Glomerular endothelial cell (primary cell): ENCODE measurements around the gene DIP2C. TPM values are rescaled to one million over a fixed set of nuclear protein-coding genes. Genes with fewer than 3 reads are reported as not detected.
"Not testable (repeated sequence)": the region's sequence is repeated elsewhere in the genome, so short reads cannot be mapped to it uniquely, and the experiment has no call there.

Experiments used
- DNase-seq: peaks from one replicate; pipeline ENCODE4 v3.0.0-alpha.2; 2011; ENCODE audit warnings: low read depth, low spot score; ENCODE audit errors: extremely low read depth
- total RNA-seq: library from RNA; depleted of rRNA; stranded (reverse); fragments of >200 nt; gene quantifications from 2 replicates; pipeline ENCODE4 v1.2.3, GENCODE V29; 2015

DIP2C gene
- total RNA-seq, 1 donor from 2014 or later: 16.5 TPM

DNA sequence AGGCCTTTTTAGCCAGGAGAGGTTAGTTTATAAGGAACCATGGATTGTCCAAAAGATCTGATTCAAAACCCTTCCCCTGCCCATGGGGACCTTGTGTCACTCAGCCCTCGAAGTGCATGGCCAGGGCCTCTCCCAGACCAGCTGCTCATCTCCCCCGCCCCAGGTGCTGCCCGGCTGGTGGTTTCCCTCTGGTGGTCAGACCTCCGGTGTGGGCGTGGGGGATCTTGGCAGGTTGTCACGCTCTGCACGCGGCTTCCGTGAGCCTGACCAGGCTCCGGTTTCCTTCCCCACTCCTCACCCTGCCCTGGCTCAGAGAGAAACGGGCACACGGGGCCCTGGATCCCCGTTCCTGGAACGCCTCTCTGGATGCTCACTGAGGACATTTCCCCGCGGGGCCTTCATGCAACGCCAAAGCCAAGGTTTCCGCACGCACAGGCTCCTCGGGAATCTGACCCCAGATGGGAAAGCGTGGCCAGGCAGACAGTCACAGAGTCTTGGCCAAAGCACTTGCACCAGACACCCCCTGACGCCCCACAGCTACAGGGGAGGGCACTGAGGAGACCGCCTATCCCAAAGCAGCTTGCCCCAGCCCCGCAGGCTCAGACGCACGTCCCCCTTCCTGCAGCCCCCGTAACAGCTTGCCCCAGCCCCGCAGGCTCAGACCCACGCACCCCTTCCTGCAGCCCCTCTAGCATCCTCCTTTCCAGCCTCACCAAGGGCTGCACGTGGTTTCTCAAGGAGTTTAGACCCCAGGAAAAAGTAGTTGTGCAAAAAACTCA is 7.8 kb upstream of the DIP2C start:
- no peak for DNase-seq

DNA sequence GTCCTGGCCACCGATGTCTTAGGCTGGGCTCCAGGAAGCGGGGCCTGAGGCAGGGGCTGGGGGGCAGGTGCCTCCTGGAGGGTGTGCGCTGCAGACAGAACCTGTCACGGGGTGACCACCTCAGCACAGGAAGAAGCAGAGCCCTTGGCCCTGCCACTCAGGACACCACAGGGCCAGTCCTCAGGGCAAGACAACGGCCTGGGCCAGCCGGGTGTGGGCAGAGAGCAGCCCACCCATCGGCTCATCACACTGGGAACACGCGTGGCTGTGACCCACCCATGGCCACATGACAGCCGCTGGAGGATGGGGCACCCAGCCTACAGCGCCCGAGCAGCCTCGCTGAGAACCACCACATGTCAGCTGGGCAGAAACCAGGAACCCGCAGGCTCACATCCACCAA is 5.9 kb upstream of the DIP2C start:
- DNase-seq: no peak

DNA sequence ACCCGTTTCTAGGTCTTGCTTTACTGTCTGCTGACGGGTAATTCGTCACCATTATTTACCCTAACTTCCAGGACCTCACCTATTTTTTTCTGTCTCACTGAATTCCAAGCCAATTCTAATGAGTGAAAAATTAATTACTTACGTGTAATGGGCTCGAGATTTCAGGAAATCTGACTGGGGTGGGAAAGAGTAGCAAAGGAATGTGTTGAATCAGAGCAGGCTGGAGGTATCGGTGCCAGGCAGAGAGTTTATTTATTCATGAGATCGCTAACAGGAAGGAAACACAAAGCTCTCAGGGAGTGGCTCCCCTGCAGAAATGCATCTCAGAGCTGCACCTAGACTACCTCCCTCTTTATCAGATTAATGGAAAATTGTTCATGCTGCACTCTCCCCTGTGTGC is 4.0 kb upstream of the DIP2C start:
- no peak for DNase-seq

DNA sequence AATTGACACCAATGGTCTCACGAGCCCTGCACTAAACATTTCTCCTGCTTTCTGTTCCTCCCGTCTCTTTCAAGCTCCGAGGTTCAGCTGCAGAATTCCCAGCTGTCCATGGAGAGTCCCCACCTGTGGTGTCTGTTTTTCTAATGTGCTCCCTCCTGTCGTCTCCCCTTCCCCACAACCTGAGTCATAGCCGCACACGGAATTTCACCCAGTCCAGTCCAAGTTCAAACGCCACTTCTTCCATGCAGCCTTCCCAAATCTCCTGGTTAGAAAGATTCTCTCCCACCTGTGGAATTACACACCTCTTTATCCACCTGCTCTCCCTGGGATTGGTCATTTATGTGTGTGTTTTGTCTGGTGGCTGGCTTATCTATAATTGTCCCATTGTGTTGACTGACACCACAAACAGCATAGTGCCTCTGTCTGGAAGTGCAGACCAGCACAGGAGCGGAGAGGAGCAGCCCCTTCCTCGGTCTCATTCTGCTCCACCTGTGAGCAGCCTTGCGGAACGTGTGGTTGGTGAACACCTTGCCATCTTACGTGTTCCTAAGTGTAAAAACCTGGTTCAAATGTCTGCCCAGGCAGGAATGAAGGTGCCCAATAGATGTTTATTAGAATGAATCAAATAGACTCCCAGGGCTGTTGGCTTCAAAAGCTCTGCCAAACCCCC is 3.3 kb upstream of the DIP2C start:
- DNase-seq: no peak

DNA sequence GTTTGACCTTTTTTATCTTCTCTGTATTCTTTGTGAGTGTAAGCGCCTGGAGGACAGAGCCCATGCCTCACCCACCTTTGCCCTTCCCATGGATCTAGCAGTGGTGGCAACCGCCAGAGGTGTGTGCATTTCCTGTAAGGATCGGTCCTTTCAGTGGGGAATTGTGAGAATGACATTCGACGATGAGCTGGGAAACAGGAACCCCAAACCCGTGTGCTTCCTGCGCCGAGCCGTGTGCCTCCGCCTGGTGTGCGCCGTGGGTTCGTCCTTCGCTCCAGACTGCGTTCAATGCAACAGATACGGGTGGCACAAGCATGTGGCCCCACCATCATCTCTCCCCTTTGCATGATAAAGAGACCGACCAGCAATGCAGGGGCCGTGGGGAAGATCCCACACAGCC is 1.7 kb upstream of the DIP2C start:
- DNase-seq: no peak

DNA sequence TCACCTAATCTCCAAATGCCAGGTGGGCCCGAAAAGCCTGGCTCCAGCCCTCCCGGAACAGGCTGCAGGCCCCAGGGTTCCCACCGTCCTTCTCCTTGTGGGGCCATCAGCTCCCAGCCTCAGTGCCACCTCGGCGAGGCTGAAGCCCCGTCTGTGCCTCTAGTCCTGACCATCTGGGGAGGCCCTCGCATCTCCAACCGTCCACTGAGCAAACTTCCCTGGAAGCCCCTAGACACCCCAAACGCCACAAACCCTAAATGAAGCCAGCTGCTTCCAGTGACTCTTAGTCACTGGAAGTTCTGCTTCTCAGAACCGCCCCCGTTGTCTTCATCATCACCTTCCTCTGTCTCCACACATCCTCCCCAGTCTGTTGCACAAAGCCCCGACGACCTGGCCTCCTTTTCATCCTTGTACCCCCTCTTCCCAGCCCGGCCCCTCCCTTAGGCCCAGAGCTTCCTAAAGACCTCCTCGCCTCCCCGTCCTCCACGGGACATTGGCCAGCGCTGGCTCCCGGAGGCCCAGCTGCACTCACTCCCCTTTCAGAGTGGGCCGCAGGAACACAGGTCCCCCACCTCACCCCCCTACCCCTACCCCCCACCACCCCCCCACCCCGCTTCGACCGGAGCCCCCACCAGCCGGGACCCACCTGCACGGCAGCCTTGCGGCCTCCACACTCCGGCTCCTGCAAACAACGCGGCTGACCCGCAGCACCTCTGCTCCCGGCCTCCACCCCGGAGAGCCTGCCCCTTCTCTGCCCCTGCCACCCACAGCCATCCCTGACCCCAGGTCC is 1.1 kb upstream of the DIP2C start:
- no peak for DNase-seq

DNA sequence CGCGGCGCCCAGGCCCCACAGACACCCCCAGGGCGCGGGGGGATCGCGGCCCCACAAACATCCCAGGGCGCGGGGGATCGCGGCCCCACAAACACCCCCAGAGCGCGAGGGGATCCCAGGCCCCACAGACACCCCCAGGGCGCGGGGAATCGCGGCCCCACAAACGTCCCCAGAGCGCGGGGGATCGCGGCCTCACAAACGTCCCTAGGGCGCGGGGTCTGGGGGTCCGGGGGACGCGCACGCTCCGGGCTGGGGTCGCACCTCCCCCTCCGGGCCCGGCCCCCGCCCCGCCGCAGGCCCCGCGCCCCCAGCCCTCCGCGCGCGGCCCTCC is 382 bp downstream of the DIP2C start:
- no peak for DNase-seq

DNA sequence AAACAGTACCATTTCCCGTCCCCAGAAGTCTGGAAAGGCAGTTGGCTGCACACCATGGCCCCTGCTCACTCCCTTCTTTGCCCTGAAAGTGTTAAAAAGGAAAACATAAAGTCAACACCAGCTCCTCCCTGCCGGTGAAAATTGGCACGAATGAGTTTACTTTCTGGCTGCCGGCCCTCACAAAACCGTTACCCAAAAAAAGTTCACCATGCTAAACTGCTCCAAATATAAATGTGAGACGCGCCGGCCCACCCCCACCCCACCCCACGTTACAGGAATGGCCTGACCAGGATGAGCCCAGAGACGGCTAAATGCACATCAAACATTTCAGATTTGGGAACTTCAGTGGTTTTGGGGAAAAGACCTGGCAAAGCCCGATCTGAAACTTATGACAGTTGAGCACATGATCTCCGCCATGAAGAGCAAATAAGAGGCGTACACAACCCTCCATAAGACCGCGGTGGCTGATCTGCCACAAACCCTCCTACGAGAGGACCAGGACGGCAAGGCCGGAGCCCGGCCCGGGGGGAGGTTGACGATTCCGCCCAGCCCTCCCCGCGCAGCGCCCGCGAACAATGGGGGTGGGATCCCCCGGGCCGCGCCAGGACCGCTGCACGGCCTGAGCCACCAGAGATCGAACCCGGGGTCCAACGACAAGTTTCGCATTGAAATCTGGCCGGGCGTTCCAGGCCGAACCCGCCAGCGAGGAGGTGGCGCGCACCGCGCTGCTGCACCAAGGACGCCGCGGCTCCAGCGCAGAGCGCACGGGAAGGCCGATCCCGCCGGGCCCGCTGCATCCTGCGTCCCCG is 952 bp downstream of the DIP2C start:
- no peak for DNase-seq

DNA sequence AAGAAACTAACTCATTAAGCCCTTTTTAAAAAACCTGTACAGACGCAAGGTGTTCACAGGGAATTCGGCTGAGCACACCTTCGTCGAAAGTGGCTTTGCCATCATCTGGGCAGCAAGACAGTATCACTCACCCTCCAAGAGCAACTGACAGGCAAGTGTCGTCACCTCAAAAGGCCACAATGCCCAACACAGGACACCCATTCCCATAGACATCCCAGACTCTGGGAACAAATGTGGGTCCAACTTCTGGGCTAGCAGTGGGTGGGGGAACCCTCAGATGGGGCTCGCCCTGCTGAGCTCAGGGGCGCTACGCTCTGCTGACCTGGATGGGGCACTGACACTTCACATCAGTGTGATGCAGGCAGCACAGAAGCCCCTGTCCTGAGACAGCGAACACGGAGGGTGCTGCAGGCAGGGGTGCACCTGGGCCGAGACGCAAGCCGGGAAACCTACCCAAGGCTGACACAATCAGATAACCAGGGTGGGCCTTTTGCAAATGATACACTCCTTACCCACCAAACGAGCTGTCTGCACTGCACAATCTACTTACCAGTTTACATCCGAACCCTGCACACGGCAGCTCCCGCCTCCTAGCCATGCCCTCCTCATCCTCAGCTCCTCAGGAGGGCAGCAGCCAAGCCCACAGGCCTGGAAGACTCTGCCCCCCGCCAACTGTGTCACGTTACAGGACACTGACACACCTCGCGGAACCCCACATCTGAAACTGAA is 1.7 kb downstream of the DIP2C start:
- no peak for DNase-seq

DNA sequence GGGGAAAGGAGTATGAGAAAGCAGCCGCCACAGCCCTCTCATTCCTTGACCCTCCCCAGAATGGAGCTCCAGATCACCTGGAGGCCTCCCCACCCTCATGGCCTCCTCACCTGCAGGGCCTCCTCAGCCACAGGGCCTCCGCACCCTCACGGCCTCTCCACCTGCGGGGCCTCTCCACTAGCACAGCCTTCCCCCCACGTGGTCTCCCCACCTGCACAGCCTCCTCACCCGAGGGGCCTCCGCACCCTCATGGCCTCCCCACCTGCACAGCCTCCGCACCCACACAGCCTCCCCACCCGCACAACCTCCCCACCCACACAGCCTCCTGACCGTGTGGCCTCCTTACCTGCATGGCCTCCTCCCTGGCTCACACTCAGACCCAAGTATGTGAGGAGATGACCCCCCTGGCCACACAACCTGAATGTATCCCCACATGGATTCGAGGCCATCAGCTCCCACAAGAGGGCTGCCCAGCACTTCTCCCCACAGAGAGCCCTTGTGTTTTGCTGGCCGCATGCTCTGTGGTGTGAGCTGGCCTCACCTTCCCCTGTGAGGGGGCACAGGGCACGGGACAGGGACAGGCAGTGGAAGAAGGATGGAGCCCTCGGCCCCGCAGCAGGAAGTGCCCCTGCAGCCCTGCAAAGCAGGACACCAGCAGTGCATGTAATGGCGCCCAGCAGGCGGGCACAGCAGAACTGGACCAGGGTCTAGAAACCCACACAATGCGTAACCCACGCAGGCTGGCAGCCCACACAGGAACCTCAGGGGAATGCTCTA is 3.1 kb downstream of the DIP2C start:
- DNase-seq: no peak

DNA sequence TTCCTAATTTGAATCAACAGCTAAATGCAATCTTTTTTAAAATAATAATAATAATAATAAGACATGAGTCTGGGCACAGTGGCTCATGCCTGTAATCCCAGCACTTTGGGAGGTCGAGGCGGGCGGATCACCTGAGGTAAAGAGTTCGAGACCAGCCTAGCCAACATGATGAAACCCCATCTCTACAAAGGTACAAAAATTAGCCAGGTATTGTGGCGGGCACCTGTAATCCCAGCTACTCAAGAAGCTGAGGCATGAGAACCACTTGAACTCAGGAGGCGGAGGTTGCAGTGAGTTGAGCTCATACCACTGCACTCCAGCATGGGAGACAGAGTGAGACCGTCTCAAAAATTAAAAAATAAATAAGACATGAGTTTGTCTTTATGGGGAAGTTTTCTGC is 3.9 kb downstream of the DIP2C start:
- no peak for DNase-seq

DNA sequence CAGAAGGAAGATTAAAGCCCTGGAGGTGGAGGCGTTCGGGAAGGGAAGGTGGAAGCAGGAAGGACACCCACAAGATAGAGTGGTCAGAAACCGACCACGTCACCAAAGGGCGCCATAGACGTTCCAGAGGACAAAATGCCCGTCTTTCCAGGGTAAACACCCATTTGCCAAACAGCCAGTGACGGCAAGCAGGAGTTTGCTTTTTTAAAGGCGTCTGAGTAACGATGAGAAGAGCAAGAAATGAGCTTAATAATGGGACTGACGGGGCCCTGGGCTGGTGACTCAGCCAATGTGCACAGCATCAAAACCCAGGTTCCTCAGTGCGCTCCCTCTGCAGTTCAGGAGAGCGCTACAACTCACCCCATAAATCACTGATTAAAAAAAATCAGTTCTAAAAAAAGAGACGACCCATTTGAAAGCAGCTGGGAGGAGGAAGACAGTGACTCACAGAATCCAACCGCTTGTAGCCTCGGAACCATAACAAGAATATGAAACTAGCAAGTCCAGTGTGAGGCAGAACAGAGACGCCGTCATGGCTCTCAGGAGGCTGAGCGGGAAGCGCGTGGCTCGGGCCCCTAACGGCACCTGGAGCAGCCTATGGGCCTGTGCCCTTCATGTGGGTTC is 5.9 kb downstream of the DIP2C start:
- no peak for DNase-seq

DNA sequence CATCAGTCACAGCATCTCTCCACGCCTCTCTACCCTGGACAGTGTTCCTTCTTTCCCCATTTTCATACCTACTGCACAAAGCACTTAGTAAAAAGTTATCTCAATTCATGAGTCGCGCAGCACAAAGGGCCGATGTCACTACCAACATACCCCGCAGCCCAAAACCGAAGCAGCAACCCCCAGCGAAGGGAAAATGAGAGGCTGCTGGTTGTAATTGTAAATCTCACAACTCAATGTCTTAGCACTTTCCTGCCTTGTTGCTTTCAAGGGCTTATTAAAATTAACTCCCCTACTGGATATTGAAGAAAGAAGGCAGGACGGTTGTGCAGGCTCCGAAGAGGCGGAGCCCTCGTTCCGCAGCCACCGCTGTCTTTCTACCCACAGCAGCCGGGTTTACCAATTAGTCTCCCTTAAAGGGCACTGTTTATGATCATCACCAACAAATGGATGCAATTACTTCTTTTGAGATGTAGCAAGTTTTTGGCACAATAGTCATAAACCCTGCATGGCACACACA is 6.5 kb downstream of the DIP2C start:
- DNase-seq: no peak

DNA sequence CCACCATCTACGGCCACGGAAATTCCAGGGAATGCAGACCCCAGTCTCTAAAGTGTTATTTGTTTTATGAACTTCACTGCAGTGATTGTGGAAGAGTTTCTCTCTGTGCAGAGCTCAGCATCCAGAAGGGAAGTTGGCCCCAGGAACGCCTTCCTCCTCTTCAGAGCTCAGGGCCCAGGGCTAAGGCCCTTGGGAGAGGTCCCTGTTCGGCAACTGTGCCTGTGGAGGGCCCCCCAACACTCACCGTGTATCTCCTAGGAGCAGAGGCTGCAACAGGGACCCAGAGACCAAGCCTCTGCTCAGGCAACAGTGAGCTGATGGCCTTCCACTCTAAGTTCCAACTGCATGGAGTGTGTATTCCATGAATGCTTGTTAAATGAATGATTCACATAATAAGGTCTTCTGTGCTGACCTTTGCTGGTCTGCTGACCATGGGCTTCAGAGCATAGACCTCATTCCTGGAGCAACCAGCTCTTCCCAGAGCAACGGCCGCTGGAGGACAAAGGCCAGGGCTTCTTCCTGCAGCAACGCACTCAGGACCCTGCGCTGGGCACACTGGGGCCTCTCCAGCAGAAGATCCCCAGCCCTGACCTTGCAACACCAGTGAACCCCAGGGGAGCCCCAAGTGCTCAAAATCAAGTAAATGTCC is 7.7 kb downstream of the DIP2C start:
- DNase-seq: no peak

DNA sequence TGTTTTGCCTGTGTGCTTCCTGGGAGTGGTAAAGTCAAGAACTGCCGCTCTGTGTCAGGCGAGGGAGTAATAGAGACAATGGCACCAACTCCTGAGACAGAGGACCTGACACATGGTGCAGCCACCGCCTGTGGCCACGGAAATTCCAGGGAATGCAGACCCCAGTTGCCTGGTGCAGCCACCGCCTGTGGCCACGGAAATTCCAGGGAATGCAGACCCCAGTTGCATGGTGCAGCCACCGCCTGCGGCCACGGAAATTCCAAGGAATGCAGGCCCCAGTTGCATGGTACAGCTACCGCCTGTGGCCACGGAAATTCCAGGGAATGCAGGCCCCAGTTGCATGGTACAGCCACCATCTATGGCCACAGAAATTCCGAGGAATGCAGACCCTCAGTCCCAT is 8.7 kb downstream of the DIP2C start:
- no peak for DNase-seq

DNA sequence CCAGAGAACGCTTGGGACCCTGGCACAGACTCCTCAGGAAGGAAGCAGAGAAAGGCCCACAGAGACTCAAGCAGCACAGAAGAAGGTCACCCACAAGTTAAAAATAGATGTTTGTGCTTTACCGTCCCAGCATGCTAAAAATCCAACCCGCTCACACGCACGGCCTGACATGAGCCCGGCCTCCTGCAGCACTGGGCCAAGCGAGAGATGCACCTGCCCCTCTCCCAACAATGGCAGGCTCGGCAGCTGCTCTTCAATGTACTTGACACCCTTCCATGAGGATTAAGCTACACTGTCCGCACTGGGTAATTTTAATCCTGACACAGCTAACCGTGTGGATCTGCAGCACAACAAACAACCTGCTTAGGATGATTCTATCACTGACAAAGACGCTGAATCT is 9.3 kb downstream of the DIP2C start:
- no peak for DNase-seq

DNA sequence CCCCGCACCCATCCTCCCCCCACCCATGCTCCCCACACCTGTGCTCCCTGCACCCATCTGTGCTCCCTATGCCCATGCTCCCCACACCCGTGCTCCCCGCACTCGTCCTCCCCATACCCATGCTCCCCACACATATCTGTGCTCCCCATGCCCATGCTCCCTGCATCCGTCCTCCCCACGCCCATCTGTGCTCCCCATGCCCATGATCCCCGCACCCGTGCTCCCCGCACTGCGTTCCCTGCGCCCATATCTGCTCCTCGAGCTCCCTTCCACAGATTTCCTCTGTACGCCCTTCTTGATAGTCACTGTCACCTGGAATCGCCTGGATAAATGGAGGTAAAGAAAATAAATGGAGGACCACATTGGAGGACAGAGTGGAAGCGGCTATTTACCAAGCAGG is 9.9 kb downstream of the DIP2C start:
- DNase-seq: no peak

DNA sequence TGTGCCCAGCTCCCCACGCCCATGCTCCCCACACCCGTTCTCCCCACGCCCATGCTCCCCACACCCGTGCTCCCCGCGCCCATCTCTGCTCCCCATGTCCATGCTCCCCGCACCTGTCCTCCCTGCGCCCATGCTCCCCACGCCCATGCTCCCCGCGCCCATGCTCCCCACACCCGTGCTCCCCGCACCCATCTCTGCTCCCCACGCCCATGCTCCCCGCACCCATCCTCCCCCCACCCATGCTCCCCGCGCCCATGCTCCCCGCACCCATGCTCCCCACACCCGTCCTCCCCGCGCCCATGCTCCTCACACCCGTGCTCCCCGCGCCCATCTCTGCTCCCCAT is 10.8 kb downstream of the DIP2C start:
- DNase-seq: not testable (repeated sequence)
